GM13977 (cell line): ENCODE measurements around the gene TP73.

Experiments
- DNase-seq: peaks from one replicate; pipeline ENCODE4 v3.0.0; 2012; ENCODE audit warnings: low spot score
- CTCF ChIP-seq: IDR thresholded peaks from 2 replicates; pipeline ENCODE4 v1.5.1; 2012; ENCODE audit warnings: mild to moderate bottlenecking, control low read depth; ENCODE audit not compliant: insufficient read depth; ENCODE audit errors: extremely low read depth, missing control alignments
- in situ Hi-C: fragments of 300-500 bp; cut with MboI; formaldehyde crosslinking; loops from one replicate; pipeline ENCODE4 v1.12.0; 2022; ENCODE audit warnings: low sequenced_read_pairs, low pct_unique_long_range_greater_than_20kb, mixed read lengths, inconsistent platforms; ENCODE audit not compliant: unreplicated experiment

The TP73 gene

GRCh38 chr1:3651930-3652547, at the start of gene TP73:
Gene TP73, plus strand, starts transcription at chr1:3652516. Its CDS starts 29,850 bp downstream, at chr1:3682366.
- peak; percentile 84 for DNase-seq
- in situ Hi-C loops: no loop called here
- TF ChIP-seq CTCF: no peak

- no peak for DNase-seq
- no peak for TF ChIP-seq CTCF
- in situ Hi-C loops: no loop called here
Observed at GRCh38 chr1:3603156-3603555, 49.2 kb upstream of the TP73 start.

GRCh38 chr1:3603571-3604467, 48.5 kb upstream of the TP73 start:
- DNase-seq: no peak
- in situ Hi-C loops: no loop called here
- TF ChIP-seq CTCF: no peak

GRCh38 chr1:3604468-3604974, 47.8 kb upstream of the TP73 start:
- no peak for DNase-seq
- no peak for TF ChIP-seq CTCF
- in situ Hi-C loops: no loop called here

- in situ Hi-C loops: no loop called here
- no peak for DNase-seq
- no peak for TF ChIP-seq CTCF
Observed at GRCh38 chr1:3604997-3605823, 47.1 kb upstream of the TP73 start.
